ENCODE results near the gene KSR1. TPM values are rescaled to one million over a fixed set of nuclear protein-coding genes. Genes with fewer than 3 reads are reported as not detected.

KSR1 gene
- total and polyA plus RNA-seq, 2 of the 8 experiments (the other 6 are each of a cell fraction or from before 2014, with no cell fraction given): 14.1 to 34.7 TPM

DNA sequence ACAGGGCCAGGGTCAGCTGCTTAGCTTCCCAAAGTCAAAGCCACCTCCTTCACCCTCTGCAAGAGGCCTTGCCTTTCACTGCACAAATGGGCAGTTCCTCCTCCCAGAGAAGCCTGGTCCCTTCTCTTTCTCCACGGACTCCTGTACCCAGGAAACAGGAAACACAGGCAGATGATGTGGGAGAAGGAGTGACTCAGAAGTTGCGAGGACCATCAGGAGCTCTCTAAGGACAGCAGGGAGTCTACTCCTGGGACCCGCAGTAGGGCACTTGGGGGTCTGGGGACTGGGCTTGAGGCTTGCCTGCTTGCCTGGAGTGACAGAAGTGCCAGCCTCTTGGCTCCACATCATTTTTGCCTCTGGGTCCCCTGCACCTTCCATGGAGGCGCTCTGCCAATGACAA is 47.4 kb upstream of the KSR1 start (continued):
- no peak for TF ChIP-seq CHD7 (IDR thresholded peaks at IDR 0.05; ENCODE audit: insufficient replicate concordance, low read length)
- TF ChIP-seq CEBPB (IDR thresholded peaks at IDR 0.05; ENCODE audit: low read depth, low read length): no peak
- no peak for TF ChIP-seq JUND (IDR thresholded peaks at IDR 0.05; ENCODE audit: low read length)
- TF ChIP-seq KDM5A (IDR thresholded peaks at IDR 0.05; ENCODE audit: low read length): no peak
- TF ChIP-seq TAF7 (optimal IDR thresholded peaks at IDR 0.05; ENCODE audit: borderline replicate concordance, low read depth, low read length): no peak
- no peak for TF ChIP-seq EP300 (IDR thresholded peaks at IDR 0.05; ENCODE audit: borderline replicate concordance in 1 of 2, low read depth in 2 of 2, low read length in 2 of 2)
- TF ChIP-seq SIRT6 (IDR thresholded peaks at IDR 0.05; ENCODE audit: low read length): no peak
- no peak for TF ChIP-seq CTCF (IDR thresholded peaks at IDR 0.05; ENCODE audit: control extremely low read depth in 1 of 3, insufficient read depth in 1 of 3, low read depth in 1 of 3, low read length in 3 of 3)
- no peak for TF ChIP-seq EGR1 (IDR thresholded peaks at IDR 0.05; ENCODE audit: borderline replicate concordance, low read depth, low read length)

All from H1 (cell line).